GM04504 (cell line): ENCODE measurements around the gene PCMT1.
A peak's percentile ranks its signal among the peaks of the same experiment; 100 is the strongest.
"Not testable (repeated sequence)": the region's sequence is repeated elsewhere in the genome, so short reads cannot be mapped to it uniquely, and the experiment has no call there.

ENCODE experiments used
- DNase-seq: peaks from one replicate; pipeline ENCODE4 v3.0.0-alpha.2; 2012; ENCODE audit warnings: low read depth

PCMT1 gene

DNA sequence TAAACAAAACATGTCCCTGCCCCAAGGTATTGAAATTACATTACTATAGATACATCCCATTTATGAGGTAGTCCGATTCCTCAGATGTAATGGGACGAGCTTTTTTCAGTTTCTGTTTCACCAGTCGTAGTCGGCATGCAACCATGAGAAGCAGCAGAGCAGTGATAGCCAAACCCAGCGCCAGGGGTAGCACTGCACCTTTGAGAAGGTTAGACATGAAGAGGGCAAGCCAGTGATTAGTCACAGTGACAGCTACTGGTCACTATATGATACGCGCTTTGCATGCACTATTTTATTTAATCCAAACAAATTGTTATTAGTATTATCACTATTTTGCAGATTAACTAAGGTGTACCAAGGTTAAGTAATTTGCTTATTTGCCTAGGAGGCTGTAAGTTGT is 71.0 kb downstream of the PCMT1 start:
- DNase-seq: no peak

DNA sequence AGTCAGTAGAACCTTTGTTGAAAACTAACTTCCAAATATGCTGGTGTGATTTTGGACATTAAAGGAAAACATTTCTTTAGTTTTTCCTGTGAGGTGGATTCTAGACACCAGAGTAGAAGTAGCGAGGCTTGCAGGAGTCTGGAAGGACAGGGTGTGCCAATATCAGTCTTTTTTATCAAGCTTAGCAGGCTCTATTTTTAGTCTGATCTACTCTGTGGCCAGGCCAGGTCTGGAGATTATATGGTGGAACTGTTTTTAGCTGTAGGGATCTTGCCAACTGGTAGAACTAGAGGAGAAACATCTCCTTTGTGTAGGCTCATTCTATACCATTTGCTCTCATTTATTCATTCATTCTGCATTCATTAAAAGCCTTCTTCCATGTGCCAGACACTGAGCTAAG is 72.0 kb downstream of the PCMT1 start:
- DNase-seq: no peak

- DNase-seq: no peak
Observed at GRCh38 chr6:149823013-149823412, 73.5 kb downstream of the PCMT1 start.

DNA sequence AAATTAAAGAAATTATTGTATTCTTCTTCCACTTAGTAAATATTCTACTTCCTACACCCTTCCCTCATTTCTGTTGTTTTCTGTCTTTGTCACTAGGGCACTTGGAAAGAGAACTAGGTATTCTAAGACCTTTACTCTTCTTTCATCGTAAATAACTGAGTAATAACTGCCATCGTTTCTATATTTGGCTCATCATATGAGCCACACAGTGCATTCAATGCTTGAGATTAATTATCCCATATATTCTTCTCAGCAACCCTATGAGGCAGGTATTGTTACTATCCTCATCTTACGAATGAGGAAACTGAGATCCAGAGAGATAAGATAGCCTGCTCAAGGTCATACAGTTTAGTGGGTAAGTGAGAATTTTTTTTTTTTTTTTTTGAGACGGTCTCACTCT is 75.8 kb downstream of the PCMT1 start:
- DNase-seq: no peak

- DNase-seq: peak; percentile 50
Observed at GRCh38 chr6:149830731-149831307, 81.3 kb downstream of the PCMT1 start.

DNA sequence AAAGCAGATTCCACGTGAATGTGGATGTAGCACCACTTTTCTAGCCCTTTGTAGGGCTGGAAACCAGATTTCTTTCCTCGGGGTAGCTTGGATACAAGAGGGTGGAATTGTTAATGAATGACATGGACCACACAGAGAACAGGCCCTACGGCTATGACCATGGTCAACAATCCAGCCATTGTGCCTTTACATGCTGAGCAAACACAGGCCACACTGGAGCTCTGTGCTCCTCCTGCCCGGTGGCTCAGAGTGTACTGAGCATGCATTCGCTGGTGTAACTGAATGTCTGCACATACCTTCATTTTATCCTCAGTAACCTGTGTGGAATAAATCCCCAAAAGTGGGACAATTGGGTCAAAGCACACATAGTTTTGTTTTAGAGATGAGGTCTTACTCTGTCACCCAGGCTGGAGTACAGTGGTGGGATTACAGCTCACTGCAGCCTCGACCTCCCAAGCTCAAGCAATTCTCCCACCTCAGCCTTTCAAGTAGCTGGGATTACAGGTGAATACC is 81.8 kb downstream of the PCMT1 start:
- no peak for DNase-seq

GRCh38 chr6:149833651-149834050 is 84.1 kb downstream of the PCMT1 start:
- DNase-seq: no peak

GRCh38 chr6:149834513-149835481 is 85.3 kb downstream of the PCMT1 start:
- no peak for DNase-seq

DNA sequence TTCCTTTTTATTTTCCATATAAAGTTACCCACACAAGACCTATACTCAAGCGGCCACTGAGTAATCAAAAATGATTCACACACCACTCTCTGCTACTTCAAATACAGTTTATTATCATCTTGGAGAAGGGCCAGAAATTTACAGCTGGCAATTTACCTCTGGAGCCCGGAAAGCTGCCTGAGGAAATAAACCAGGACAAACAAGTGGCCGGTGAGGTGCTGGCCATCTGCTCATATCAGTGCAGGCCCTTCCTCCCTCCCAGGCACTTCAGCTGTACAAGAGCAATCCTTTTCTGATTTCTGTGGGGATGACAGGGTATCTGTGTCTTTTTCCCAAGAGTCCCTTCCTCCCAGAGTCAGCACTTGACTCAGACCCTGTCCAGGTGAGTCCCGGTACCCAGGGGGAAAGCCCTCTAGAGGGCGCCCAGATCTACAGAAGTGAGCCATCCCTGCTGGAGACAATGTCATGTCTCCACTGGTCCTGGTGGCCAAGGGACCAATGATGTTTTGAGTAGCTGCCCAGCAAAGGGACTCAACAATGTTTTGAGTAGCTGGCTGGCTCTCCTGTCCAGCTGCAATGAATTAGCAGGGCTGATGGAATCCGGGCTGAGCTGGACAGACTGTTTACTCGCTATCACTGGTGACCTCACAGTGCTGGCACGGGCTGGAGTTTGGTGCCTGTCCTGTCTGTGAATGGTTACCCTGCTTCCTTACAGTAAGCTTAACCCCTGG is 91.0 kb downstream of the PCMT1 start:
- DNase-seq: peak; percentile 87

DNA sequence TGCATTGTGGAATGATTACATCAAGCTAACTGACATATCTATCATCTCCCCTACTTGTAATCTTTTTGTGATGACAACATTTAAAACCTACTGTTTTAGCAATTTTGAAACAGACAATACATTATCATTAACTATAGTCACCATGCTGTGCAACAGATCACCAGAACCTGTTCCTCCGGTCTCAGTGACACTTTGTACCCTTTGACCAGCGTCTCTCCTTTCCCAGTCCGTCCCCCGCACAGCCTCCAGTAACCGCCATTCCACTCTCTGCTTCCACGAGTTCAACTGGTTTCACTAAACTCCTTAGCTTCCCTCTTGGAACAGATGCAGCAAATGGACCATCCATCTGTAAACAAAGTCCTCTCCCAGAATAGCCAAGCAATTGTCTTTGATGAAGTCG is 92.8 kb downstream of the PCMT1 start:
- DNase-seq: no peak

- DNase-seq: no peak
Observed at GRCh38 chr6:149843051-149843633, 93.6 kb downstream of the PCMT1 start.

- not testable (repeated sequence) for DNase-seq
Observed at GRCh38 chr6:149844036-149844435, 94.5 kb downstream of the PCMT1 start.

GRCh38 chr6:149844480-149844879 is 94.9 kb downstream of the PCMT1 start:
- no peak for DNase-seq

GRCh38 chr6:149845549-149845948 is 96.0 kb downstream of the PCMT1 start:
- DNase-seq: no peak

DNA sequence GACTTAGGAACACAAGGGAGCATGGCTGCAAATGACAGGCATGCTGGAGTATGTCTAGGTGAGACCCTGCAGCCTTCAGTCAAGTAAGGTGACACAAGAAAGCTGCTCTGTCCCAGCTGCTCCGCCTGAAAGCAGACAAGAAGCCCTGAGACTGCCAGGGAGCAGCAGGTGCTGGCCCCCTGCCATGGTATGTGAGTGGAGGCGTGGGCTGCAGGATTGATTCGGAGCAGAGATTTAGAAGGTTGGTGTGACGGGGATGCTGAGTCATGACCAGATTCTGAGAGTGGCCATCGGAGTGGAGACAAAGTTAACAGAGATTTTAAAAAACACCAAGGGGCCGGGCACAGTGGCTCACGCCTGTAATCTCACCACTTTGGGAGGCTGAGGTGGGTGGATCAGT is 96.8 kb downstream of the PCMT1 start:
- DNase-seq: no peak

- no peak for DNase-seq
Observed at GRCh38 chr6:149847939-149848267, 98.4 kb downstream of the PCMT1 start.

GRCh38 chr6:149848343-149848742 is 98.8 kb downstream of the PCMT1 start:
- DNase-seq: not testable (repeated sequence)

DNA sequence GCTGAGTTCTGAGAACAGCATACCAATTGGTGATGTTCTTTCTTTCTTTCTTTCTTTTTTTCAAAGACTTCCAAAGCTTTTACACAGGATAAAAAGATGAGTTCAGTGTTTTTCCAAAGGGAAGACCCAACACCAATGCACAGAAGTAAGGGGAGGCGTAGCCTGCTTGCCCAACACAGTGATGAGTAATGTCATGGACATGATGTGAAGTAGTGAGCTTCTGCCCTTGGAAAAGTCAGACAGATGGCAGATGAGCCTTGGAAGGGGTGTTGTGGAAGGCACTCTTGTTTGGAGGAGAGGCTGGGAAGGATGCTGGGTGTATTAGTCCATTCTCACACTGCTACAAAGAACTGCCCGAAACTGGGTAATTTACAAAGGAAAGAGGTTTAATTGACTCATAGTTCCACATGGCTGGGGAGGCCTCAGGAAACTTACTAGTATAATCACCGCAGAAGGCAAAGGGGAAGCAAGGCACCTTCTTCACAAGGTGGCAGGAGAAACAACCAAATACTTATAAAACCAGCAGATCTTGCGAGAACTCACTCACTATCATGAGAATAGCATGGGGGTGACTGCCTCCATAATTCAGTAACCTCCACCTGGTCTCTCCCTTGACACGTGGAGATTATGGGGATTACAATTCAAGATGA is 102.0 kb downstream of the PCMT1 start:
- no peak for DNase-seq

DNA sequence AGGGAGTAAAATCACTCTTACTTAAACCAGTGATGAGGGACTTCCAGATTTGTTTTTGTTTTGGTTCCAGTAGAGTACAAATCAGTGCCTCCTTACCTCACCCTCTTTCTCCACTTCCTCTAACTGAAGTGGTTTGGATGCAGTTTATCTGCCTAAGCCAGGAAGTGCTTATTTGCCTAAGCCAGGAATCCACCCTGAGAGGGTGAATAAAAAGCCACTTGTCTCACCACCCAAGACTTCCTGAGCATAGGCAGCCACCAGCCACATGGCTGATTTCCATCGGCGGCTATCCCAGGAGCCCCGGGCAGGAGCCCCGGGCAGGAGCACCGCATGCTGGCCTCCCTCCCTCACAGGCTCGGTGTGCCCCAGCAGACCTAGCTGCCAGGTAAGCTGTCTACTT is 102.6 kb downstream of the PCMT1 start:
- DNase-seq: no peak

- no peak for DNase-seq
Observed at GRCh38 chr6:149852881-149853280, 103.3 kb downstream of the PCMT1 start.

DNA sequence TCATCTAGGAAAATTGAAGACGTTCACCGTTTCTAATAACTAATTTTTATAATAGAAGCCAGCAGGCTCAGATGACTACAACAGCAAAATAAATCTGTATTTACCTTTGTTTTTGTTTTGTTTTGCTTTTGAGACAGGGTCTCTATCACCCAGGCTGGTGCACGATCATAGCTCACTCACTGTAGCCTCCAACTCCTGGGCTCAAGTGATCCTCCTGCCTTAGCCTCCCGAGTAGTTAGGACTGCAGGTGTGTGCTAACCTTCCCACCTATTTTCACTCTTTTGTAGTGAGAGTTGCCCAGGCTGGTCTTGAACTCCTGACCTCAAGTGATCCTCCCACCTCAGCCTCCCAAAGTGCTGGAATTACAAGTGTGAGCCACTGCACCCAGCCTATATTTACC is 104.5 kb downstream of the PCMT1 start:
- DNase-seq: not testable (repeated sequence)

GRCh38 chr6:149854532-149854931 is 105.0 kb downstream of the PCMT1 start:
- no peak for DNase-seq
